ENCODE results near the gene PAX8. TPM values are rescaled to one million over a fixed set of nuclear protein-coding genes. Genes with fewer than 3 reads are reported as not detected.

The PAX8 gene
- total RNA-seq, 6 donors from 2014 or later, result 1.5 to 3.6 (median 2.0) TPM

GRCh38 chr2:113169586-113169985 is 109.1 kb downstream of the PAX8 start:
- ATAC-seq (ENCODE audit: low FRiP score in 2 of 2) (no peak), DNase-seq (no peak)
- WGBS, 2 donors, result 79 to 94% methylated on average over 3 of the region's 3 CpGs
- Histone ChIP-seq H3K9me3 (no peaks in the 10 kb centered on the region), H3K4me3 (no peak overlapping the region), H3K4me1 (peaks cover 3 to 14% (median 11%) of the 10 kb centered on the region in 4 donors), H3K27ac (no peak overlapping the region), H3K27me3 (no peaks in the 10 kb centered on the region), H3K36me3 (no peaks in the 10 kb centered on the region)
- TF ChIP-seq CTCF (IDR thresholded peaks at IDR 0.05), result no peak
- no peak for TF ChIP-seq POLR2AphosphoS5 (IDR thresholded peaks at IDR 0.05)
- TF ChIP-seq EP300 (IDR thresholded peaks at IDR 0.05), result no peak
- TF ChIP-seq POLR2A (IDR thresholded peaks at IDR 0.05), result no peak

GRCh38 chr2:113169002-113169530 is 109.7 kb downstream of the PAX8 start:
- no peak overlapping the region for H3K4me3 ChIP-seq
- no peak for ATAC-seq (ENCODE audit: low FRiP score in 2 of 2)
- peaks cover 3 to 14% (median 11%) of the 10 kb centered on the region in 4 donors for H3K4me1 ChIP-seq
- no peaks in the 10 kb centered on the region for H3K9me3 ChIP-seq
- H3K27me3 ChIP-seq, result no peaks in the 10 kb centered on the region
- H3K36me3 ChIP-seq, result no peaks in the 10 kb centered on the region
- no peak overlapping the region for H3K27ac ChIP-seq
- no peak for DNase-seq
- TF ChIP-seq POLR2AphosphoS5 (IDR thresholded peaks at IDR 0.05) (no peak), POLR2A (IDR thresholded peaks at IDR 0.05) (no peak), EP300 (IDR thresholded peaks at IDR 0.05) (no peak), CTCF (IDR thresholded peaks at IDR 0.05) (no peak)
- 88 to 89% methylated on average over 8 of the region's 8 CpGs for WGBS, 2 donors

- no peaks in the 10 kb centered on the region for H3K36me3 ChIP-seq
- no peaks in the 10 kb centered on the region for H3K9me3 ChIP-seq
- DNase-seq (no peak), ATAC-seq (ENCODE audit: low FRiP score in 2 of 2) (no peak)
- H3K4me3 ChIP-seq, result no peak overlapping the region
- 95 to 100% methylated on average over 6 of the region's 6 CpGs for WGBS, 2 donors
- TF ChIP-seq POLR2A (IDR thresholded peaks at IDR 0.05) (no peak), CTCF (IDR thresholded peaks at IDR 0.05) (no peak)
- H3K4me1 ChIP-seq, result peaks cover 0 to 7% (median 4%) of the 10 kb centered on the region in 4 donors
- no peaks in the 10 kb centered on the region for H3K27me3 ChIP-seq
- peak overlapping the region in 1 of 4 donors; percentile 21 for H3K27ac ChIP-seq
Observed at GRCh38 chr2:113167962-113168340, 110.8 kb downstream of the PAX8 start.

GRCh38 chr2:113167115-113167932 is 111.4 kb downstream of the PAX8 start:
- Histone ChIP-seq H3K27ac (peak overlapping the region in 3 of 4 donors; percentile 21 to 41 (median 21)), H3K9me3 (no peaks in the 10 kb centered on the region), H3K36me3 (no peaks in the 10 kb centered on the region), H3K4me1 (peaks cover 0 to 7% (median 3%) of the 10 kb centered on the region in 4 donors), H3K4me3 (no peak overlapping the region), H3K27me3 (no peaks in the 10 kb centered on the region)
- 50 to 58% methylated on average over 12 of the region's 12 CpGs for whole genome bisulfite sequencing, 2 donors
- TF ChIP-seq POLR2AphosphoS5 (IDR thresholded peaks at IDR 0.05) (no peak), POLR2A (IDR thresholded peaks at IDR 0.05) (no peak), CTCF (IDR thresholded peaks at IDR 0.05) (no peak), EP300 (IDR thresholded peaks at IDR 0.05) (no peak)
- peak in 1 of 2 donors; percentile 62 for DNase-seq
- ATAC-seq (ENCODE audit: low FRiP score in 2 of 2), result peak; percentile 73 to 84
